Immature natural killer cell (primary cell): Measurements from ENCODE around the gene LY6G6F. TPM values are rescaled to one million over a fixed set of nuclear protein-coding genes. Genes with fewer than 3 reads are reported as not detected.

Experiments used
- DNase-seq, 3 donors: peaks; one replicate each; pipeline ENCODE4 v3.0.0; 2022; ENCODE audit warnings: mixed read lengths in 1 of 3
- H3K27ac Mint-ChIP-seq, 6 donors: one replicate each; pipeline ENCODE4 v1.8.0; 2020; ENCODE audit warnings: mixed read lengths in 6 of 6, mild to moderate bottlenecking in 5 of 6, inconsistent platforms in 4 of 6, moderate library complexity in 3 of 6
- H3K27me3 Mint-ChIP-seq, 3 donors: one replicate each; pipeline ENCODE4 v1.8.0; 2020 to 2021; ENCODE audit warnings: low read depth in 3 of 3, mild to moderate bottlenecking in 3 of 3, mixed read lengths in 3 of 3, moderate library complexity in 3 of 3, inconsistent platforms in 1 of 3
- H3K36me3 Mint-ChIP-seq, 3 donors: one replicate each; pipeline ENCODE4 v1.8.0; 2020; ENCODE audit warnings: mixed read lengths in 3 of 3, inconsistent platforms in 2 of 3, mild to moderate bottlenecking in 2 of 3
- H3K4me1 Mint-ChIP-seq, 2 donors: one replicate each; pipeline ENCODE4 v1.8.0; 2020; ENCODE audit warnings: inconsistent platforms in 2 of 2, mild to moderate bottlenecking in 2 of 2, mixed read lengths in 2 of 2, moderate library complexity in 1 of 2
- H3K4me3 Mint-ChIP-seq, 5 donors: one replicate each; pipeline ENCODE4 v1.8.0; 2020; ENCODE audit warnings: mild to moderate bottlenecking in 5 of 5, mixed read lengths in 5 of 5, inconsistent platforms in 3 of 5, moderate library complexity in 3 of 5
- H3K9me3 Mint-ChIP-seq, 6 donors: one replicate each; pipeline ENCODE4 v1.8.0; 2020; ENCODE audit warnings: mild to moderate bottlenecking in 6 of 6, mixed read lengths in 6 of 6, inconsistent platforms in 4 of 6, moderate library complexity in 3 of 6
- polyA plus RNA-seq, 3 donors: library from polyadenylated mRNA; unstranded; fragments of 300-500 nt; fragmentation: Illumina TruSeq; gene quantifications; one replicate each; pipeline ENCODE4 v1.2.3, GENCODE V29; 2021

The LY6G6F gene
- polyA plus RNA-seq, 3 donors from 2014 or later = 2.5 TPM; not detected in 2

DNA sequence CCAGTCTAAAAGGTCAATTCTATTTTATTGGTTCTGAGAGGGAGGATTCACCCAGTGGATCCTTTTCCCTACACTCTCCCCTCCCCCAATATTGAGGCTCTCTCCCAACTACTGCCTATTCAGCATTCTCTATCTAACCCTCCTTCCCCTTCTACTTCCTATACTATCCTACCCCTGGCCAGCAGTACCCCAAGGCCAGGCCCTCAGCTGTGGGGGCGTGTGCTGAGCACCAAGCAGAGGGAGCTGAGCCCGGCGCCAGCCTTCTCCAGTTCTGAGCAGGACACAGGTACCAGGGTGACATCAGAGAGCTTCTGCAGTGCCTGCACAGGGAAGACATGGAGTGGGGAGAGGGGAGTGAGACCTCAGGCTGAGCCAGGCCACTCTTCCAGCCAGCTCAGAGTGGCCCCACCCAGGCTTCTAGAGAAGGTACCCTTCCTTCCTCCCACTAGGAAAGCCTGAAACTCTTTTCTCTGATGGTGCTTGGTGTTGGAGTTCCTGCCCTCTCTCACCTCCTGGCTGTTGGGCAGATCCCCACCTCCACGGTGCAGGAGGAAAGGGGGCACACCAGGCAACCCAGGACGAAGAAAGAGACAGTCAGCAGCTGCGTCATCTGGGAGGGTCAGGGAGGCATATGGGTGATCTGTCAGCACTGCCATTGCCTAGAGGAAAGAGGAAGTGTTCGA lies 20.5 kb downstream of the LY6G6F start:
- Mint-ChIP-seq H3K4me1 (peaks cover 68 to 73% of the 10 kb centered on the region in 2 donors), H3K9me3 (no peaks in the 10 kb centered on the region)

GRCh38 chr6:31727717-31728671 lies 21.3 kb downstream of the LY6G6F start:
- H3K4me3 Mint-ChIP-seq = peak overlapping the region; percentile 97 to 99 (median 99)
- DNase-seq = peak in 2 of 3 donors; percentile 19 to 29
- peaks cover 4 to 37% (median 17%) of the 10 kb centered on the region in 3 donors for H3K36me3 Mint-ChIP-seq
- H3K4me1 Mint-ChIP-seq = peaks cover 71 to 72% of the 10 kb centered on the region in 2 donors
- H3K27ac Mint-ChIP-seq = peak overlapping the region; percentile 74 to 86 (median 84)
- peaks cover 0 to 6% (median 2%) of the 10 kb centered on the region in 3 donors for H3K27me3 Mint-ChIP-seq
- no peaks in the 10 kb centered on the region for H3K9me3 Mint-ChIP-seq

More for the DNA sequence above, 20.5 kb downstream of the LY6G6F start:
- H3K27me3 Mint-ChIP-seq = peaks cover 0 to 6% (median 2%) of the 10 kb centered on the region in 3 donors
- DNase-seq = no peak
- peak overlapping the region; percentile 61 to 80 (median 71) for H3K4me3 Mint-ChIP-seq
- peaks cover 3 to 35% (median 17%) of the 10 kb centered on the region in 3 donors for H3K36me3 Mint-ChIP-seq
- H3K27ac Mint-ChIP-seq = peak overlapping the region; percentile 74 to 86 (median 84)

GRCh38 chr6:31728767-31729514 lies 22.3 kb downstream of the LY6G6F start, which contains the start of gene DDAH2:
Gene DDAH2, minus strand, starts transcription at chr6:31729299. Its CDS starts 138 bp downstream, at chr6:31729161.
- Mint-ChIP-seq H3K27ac (peak within 1 kb of the TSS; percentile 83 to 98 (median 94)), H3K36me3 (peaks cover 4 to 46% (median 22%) of the 10 kb centered on the region in 3 donors), H3K4me3 (peak within 1 kb of the TSS; percentile 97 to 99 (median 99)), H3K9me3 (no peaks in the 10 kb centered on the region), H3K27me3 (peaks cover 0 to 6% (median 2%) of the 10 kb centered on the region in 3 donors), H3K4me1 (peaks cover 72 to 76% of the 10 kb centered on the region in 2 donors)
- DNase-seq = no peak

GRCh38 chr6:31729515-31729978 lies 22.9 kb downstream of the LY6G6F start:
- Mint-ChIP-seq H3K36me3 (peaks cover 4 to 47% (median 22%) of the 10 kb centered on the region in 3 donors), H3K9me3 (no peaks in the 10 kb centered on the region), H3K27ac (peak overlapping the region; percentile 83 to 98 (median 94)), H3K4me1 (peaks cover 76 to 77% of the 10 kb centered on the region in 2 donors), H3K27me3 (peaks cover 0 to 4% (median 2%) of the 10 kb centered on the region in 3 donors), H3K4me3 (peak overlapping the region; percentile 97 to 99 (median 99))
- peak; percentile 79 to 81 (median 80) for DNase-seq

DNA sequence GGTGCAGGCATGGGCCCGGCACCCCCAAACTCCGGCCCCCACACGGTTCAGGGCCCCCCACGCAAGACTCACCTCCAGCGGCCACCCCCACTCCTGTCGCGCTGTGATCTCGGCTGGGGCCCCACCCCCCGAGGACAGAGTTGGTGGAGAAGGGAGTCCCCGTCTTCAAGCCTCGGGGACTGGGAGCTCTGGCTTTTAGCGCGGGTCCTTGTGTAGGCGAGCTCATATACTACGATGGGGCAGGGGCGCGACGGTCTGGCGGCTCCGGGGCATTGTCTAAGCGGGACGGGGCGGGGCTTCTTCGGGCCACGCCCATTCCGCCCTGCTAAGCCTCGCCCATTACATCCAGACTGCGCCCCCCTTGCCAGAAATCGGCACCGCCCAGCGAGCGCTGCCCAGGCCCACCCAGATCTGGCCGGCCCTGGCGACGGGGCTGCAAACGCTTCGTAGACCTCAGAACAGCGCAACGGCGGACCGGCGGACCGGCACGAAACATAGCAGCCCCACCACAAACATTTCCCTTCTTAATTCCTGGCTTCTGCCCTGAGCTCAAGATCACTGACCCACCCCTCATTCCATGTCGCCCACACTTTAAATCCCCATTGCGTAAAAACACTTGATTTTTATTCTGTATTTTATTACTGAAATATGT lies 23.4 kb downstream of the LY6G6F start:
- H3K27me3 Mint-ChIP-seq = peaks cover 0 to 8% (median 2%) of the 10 kb centered on the region in 3 donors
- H3K27ac Mint-ChIP-seq = peak overlapping the region; percentile 83 to 98 (median 92)
- H3K36me3 Mint-ChIP-seq = peaks cover 4 to 47% (median 22%) of the 10 kb centered on the region in 3 donors
- H3K4me3 Mint-ChIP-seq = peak overlapping the region; percentile 97 to 99 (median 99)
- DNase-seq = peak; percentile 76 to 79 (median 79)
- no peaks in the 10 kb centered on the region for H3K9me3 Mint-ChIP-seq
- peaks cover 77 to 79% of the 10 kb centered on the region in 2 donors for H3K4me1 Mint-ChIP-seq

GRCh38 chr6:31730631-31731086 lies 24.0 kb downstream of the LY6G6F start:
- peaks cover 78 to 79% of the 10 kb centered on the region in 2 donors for H3K4me1 Mint-ChIP-seq
- peaks cover 7 to 45% (median 22%) of the 10 kb centered on the region in 3 donors for H3K36me3 Mint-ChIP-seq
- H3K4me3 Mint-ChIP-seq = peak overlapping the region; percentile 97 to 99 (median 99)
- peaks cover under 1 to 10% (median 6%) of the 10 kb centered on the region in 3 donors for H3K27me3 Mint-ChIP-seq
- peak overlapping the region; percentile 83 to 98 (median 92) for H3K27ac Mint-ChIP-seq
- no peaks in the 10 kb centered on the region for H3K9me3 Mint-ChIP-seq
- DNase-seq = no peak

DNA sequence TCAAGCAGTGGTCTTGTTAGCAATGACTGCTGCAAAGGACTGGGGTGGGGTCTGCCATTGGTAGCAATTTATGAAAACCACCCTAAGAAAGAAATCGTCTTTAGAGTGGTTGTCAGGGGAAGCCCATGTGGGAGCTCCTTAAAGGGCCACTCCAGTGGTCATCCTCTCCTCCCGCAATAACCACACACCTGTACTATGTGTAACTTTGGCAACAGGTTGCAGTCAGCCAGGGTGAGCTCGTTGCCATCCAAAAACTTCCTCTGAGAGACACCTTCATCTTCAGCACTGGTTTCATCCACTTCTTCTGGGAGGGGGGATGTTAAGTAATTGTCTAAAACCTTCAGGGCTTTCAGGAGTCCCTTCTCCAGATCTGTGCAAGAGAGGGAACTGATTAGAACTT lies 25.4 kb downstream of the LY6G6F start:
- H3K4me3 Mint-ChIP-seq = peak overlapping the region in 2 of 5 donors; percentile 15 to 38
- H3K27me3 Mint-ChIP-seq = peaks cover 2 to 16% (median 11%) of the 10 kb centered on the region in 3 donors
- H3K27ac Mint-ChIP-seq = peak overlapping the region in 4 of 6 donors; percentile 16 to 83 (median 54)
- no peak for DNase-seq
- peaks cover 75 to 81% of the 10 kb centered on the region in 2 donors for H3K4me1 Mint-ChIP-seq
- H3K36me3 Mint-ChIP-seq = peaks cover 9 to 32% (median 12%) of the 10 kb centered on the region in 3 donors
- no peaks in the 10 kb centered on the region for H3K9me3 Mint-ChIP-seq

GRCh38 chr6:31733734-31734133 lies 27.1 kb downstream of the LY6G6F start:
- no peaks in the 10 kb centered on the region for H3K9me3 Mint-ChIP-seq
- H3K4me3 Mint-ChIP-seq = peak overlapping the region; percentile 88 to 98 (median 96)
- H3K27me3 Mint-ChIP-seq = peaks cover 2 to 22% (median 10%) of the 10 kb centered on the region in 3 donors
- peaks cover 76 to 84% of the 10 kb centered on the region in 2 donors for H3K4me1 Mint-ChIP-seq
- no peak for DNase-seq
- peaks cover 9 to 32% (median 12%) of the 10 kb centered on the region in 3 donors for H3K36me3 Mint-ChIP-seq
- H3K27ac Mint-ChIP-seq = peak overlapping the region; percentile 88 to 99 (median 97)

DNA sequence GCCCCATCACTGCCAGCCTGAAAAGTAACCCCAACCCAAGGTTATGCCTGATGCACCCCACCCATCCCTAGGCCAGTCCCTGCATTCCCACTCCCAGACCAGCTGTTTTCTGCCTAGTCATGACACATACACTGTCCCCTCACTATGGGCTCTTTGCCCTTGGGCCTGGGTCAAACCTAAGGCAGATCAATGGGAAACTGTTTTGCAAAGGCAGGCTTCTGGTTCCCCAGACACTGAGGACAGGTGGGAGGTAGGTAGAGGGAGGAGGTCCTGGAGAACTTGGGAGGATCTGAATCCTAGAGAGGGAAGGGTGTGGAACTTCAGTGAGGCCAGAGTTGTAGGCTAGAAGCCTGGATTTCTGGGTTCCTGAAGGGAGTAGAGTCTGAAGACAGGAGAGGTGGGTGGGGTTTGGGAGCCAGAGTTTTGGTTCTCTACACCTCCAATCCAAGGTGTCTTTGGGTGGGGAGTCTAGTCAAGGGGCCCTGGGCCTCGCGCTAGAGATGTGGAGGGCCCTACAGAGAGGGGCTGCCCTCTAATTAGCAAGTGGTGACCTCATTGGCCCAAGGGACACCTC lies 27.7 kb downstream of the LY6G6F start:
- Mint-ChIP-seq H3K27me3 (peaks cover 2 to 24% (median 10%) of the 10 kb centered on the region in 3 donors), H3K27ac (peak overlapping the region; percentile 94 to 99 (median 97)), H3K4me1 (peaks cover 76 to 84% of the 10 kb centered on the region in 2 donors), H3K4me3 (peak overlapping the region; percentile 88 to 98 (median 96)), H3K36me3 (peaks cover 9 to 32% (median 12%) of the 10 kb centered on the region in 3 donors), H3K9me3 (no peaks in the 10 kb centered on the region)
- DNase-seq = no peak

DNA sequence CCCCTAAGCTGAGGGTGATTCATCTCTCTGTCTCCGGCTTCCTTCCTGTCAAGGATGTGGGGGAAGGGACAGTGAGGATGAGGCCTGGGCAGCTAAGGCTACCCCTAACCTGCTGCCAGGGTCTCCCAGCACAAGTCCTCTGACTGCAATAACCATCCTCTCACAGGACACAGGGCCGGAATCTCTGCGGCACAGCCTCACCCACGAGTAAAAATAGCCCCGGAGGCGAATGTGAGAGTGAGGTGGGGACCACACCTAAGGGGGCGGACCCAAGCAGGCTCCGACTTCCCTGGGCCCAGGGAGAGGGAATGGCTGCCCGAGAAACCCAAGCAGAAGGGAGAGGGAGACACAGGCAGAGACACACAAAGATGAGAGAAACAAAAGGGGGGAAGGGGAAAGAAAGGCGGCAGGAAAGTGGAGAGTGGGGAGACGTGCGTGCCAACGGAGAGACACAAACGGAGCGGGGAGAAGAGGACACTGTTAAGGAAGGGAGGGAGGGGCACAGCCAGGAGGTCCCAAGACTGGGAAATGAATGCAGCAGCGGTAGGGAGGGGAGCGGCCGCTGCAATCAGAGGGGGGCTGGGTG lies 28.2 kb downstream of the LY6G6F start:
- peak; percentile 65 to 73 (median 66) for DNase-seq
- Mint-ChIP-seq H3K27ac (peak overlapping the region; percentile 94 to 99 (median 97)), H3K4me3 (peak overlapping the region; percentile 88 to 98 (median 96)), H3K4me1 (peaks cover 78 to 86% of the 10 kb centered on the region in 2 donors), H3K27me3 (peaks cover 6 to 28% (median 14%) of the 10 kb centered on the region in 3 donors), H3K36me3 (peaks cover 9 to 32% (median 12%) of the 10 kb centered on the region in 3 donors), H3K9me3 (no peaks in the 10 kb centered on the region)

DNA sequence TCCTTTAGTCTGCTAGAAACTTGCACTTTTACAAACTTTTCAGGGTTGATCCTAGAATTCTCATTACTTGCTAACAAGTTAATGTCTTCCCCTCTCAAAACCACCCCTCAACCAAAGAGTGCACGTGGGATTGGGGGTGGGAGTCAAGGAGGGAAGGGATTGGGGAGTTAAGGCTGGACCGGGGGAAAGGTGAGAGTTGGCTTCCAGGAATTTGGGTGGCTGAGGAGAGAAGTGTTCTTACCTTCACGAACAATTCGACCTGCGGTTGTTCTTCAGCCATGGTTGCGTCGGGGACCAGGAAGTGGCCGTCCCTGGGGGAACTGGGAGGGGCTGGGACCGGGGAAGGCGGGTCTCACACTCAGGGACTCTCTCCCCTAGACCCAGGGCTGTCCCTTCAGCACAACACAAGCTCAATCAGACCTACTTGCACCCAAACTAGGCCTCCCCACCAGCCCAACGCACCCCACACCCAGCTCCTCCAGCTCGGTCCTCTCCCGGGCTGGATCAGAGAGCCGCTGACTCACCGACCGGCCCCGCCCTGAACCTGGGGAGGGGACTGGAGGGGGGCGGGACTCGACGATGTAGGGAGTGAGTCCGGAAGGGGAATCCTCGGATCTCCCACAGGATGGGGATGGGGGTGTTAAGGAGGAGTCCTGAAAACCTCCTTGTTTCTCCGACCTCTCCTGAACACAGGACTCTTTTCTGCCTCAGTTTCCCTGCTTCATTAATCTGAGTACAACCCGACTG lies 29.5 kb downstream of the LY6G6F start, which contains the start of gene CLIC1:
CLIC1 (minus strand) TSS at position 510 of the 747 bp plus-strand sequence; CDS start at position 280, 230 bp downstream.
- Mint-ChIP-seq H3K36me3 (peaks cover 9 to 22% (median 12%) of the 10 kb centered on the region in 3 donors), H3K4me3 (peak within 1 kb of the TSS; percentile 88 to 98 (median 96)), H3K27me3 (peaks cover 8 to 28% (median 18%) of the 10 kb centered on the region in 3 donors), H3K9me3 (no peaks in the 10 kb centered on the region), H3K27ac (peak within 1 kb of the TSS; percentile 94 to 99 (median 97)), H3K4me1 (peaks cover 77 to 86% of the 10 kb centered on the region in 2 donors)
- peak; percentile 71 to 74 (median 73) for DNase-seq
